DOHH2 (cell line): ENCODE measurements around the gene RAB6C.
"Not testable (repeated sequence)": the region's sequence is repeated elsewhere in the genome, so short reads cannot be mapped to it uniquely, and the experiment has no call there.

Source experiments
- CTCF ChIP-seq: fragments of 200-600 bp; sonication (generic); IDR thresholded peaks from one replicate; pipeline ENCODE4 v1.5.1; 2014; ENCODE audit warnings: antibody characterized with exemption, mild to moderate bottlenecking, low read depth, low read length; ENCODE audit not compliant: poor library complexity, severe bottlenecking
- EZH2phosphoT487 ChIP-seq: fragments of 200-600 bp; sonication (generic); IDR thresholded peaks from 2 replicates; pipeline ENCODE4 v1.6.1; 2017; ENCODE audit warnings: borderline replicate concordance, mild to moderate bottlenecking, antibody characterized with exemption, low read length, moderate library complexity, mixed read lengths

GRCh38 chr2:130025931-130026330, 46.5 kb downstream of the RAB6C start:
- TF ChIP-seq CTCF, EZH2phosphoT487: not testable (repeated sequence)
